ENCODE measurements around the gene GPR137. TPM values are rescaled to one million over a fixed set of nuclear protein-coding genes. Genes with fewer than 3 reads are reported as not detected.

GPR137 gene
- polyA plus RNA-seq, 3 donors, result 7.8 to 21.0 (median 9.3) TPM

DNA sequence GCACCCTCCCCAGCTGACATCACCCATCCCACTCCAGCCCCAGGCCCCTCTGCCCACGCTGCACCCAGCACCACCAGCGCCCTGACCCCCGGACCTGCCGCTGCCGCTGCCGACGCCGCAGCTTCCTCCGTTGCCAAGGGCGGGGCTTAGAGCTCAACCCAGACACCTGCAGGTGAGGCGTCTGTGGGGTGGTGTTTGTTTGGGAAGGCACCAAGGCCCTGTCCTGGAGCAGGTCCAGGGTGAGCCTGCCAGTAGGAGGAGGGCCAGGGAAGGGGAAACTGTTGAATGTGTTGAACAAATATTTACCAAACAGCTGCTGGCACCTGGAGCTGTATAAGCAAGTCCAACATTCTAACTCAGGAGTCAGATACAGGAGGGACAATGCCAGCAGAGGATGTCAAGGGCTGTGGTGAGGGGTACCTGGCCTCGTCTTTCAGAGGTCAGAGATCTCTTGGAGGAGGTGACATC is 48.1 kb upstream of the GPR137 start:
- Mint-ChIP-seq H3K27me3 (ENCODE audit: low read depth in 3 of 3) (peaks cover 10 to 21% (median 20%) of the 10 kb centered on the region in 3 donors), H3K9me3 (peaks cover 0 to 7% (median 2%) of the 10 kb centered on the region in 7 donors), H3K36me3 (peaks cover 15 to 20% of the 10 kb centered on the region in 2 donors), H3K4me1 (peaks cover 48% of the 10 kb centered on the region), H3K27ac (peak overlapping the region in 3 of 7 donors; percentile 50 to 52 (median 51)), H3K4me3 (no peak overlapping the region)
- H2AFZ ChIP-seq (ENCODE audit: insufficient read depth, low read depth, low read length, poor library complexity, severe bottlenecking), result no peak overlapping the region
- H3K4me1 ChIP-seq (ENCODE audit: control insufficient read depth in 1 of 2, insufficient read depth in 2 of 2, low read length in 2 of 2), result peaks cover 55 to 67% of the 10 kb centered on the region in 2 donors
- H3K79me2 ChIP-seq (ENCODE audit: insufficient read depth, low read length), result peaks cover 11% of the 10 kb centered on the region
- H3K4me2 ChIP-seq (replicated peaks; ENCODE audit: extremely low read depth, low read length, poor library complexity, severe bottlenecking), result no peak overlapping the region
- peaks cover 0 to 7% of the 10 kb centered on the region in 2 donors for H3K27me3 ChIP-seq (ENCODE audit: control insufficient read depth in 2 of 2, insufficient read depth in 2 of 2, low read length in 2 of 2)
- TF ChIP-seq, protein P1, sequence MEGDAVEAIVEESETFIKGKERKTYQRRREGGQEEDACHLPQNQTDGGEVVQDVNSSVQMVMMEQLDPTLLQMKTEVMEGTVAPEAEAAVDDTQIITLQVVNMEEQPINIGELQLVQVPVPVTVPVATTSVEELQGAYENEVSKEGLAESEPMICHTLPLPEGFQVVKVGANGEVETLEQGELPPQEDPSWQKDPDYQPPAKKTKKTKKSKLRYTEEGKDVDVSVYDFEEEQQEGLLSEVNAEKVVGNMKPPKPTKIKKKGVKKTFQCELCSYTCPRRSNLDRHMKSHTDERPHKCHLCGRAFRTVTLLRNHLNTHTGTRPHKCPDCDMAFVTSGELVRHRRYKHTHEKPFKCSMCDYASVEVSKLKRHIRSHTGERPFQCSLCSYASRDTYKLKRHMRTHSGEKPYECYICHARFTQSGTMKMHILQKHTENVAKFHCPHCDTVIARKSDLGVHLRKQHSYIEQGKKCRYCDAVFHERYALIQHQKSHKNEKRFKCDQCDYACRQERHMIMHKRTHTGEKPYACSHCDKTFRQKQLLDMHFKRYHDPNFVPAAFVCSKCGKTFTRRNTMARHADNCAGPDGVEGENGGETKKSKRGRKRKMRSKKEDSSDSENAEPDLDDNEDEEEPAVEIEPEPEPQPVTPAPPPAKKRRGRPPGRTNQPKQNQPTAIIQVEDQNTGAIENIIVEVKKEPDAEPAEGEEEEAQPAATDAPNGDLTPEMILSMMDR (IDR thresholded peaks at IDR 0.05), result no peak
- DNase-seq, result no peak
- H3K4me3 ChIP-seq (replicated peaks in 1 of 3; ENCODE audit: low read depth in 2 of 3, low read length in 3 of 3), result no peak overlapping the region
- intact Hi-C loops (cut with micrococcal nuclease), result no loop called here
- H3K36me3 ChIP-seq (replicated peaks in 1 of 2; ENCODE audit: control insufficient read depth in 1 of 2, insufficient read depth in 2 of 2, low read length in 2 of 2), result no peaks in the 10 kb centered on the region
- no peak overlapping the region for H3K27ac ChIP-seq (ENCODE audit: low read depth in 1 of 2, low read length in 2 of 2)
- 100% methylated on average over 1 of the region's 12 CpGs for WGBS (ENCODE audit: insufficient coverage)
- H3K9ac ChIP-seq (ENCODE audit: insufficient read depth, low read length, poor library complexity, severe bottlenecking), result no peak overlapping the region
- H4K20me1 ChIP-seq (ENCODE audit: insufficient read depth, low read length), result no peaks in the 10 kb centered on the region
- H3K9me3 ChIP-seq (replicated peaks in 1 of 2; ENCODE audit: control insufficient read depth in 1 of 2, insufficient read depth in 1 of 2, low read length in 2 of 2), result no peaks in the 10 kb centered on the region

DNA sequence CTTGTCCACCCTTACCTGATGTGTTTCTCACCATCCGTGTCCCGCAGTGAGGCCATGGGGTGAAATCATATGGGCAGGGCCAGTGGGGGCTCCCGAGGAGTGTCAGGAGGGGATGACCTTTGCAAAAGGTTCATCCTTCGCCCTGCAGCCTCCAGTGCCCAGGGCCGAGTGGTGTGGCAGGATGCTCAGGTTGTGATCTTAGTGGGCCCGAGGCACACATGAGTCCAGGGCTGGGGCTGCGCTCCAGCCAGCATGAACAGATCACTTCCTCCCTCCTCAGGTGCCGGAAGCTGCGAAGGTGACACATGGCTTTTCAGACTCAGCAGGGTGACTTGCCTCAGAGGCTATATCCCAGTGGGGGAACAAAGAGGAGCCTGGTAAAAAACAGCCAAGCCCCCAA is 47.6 kb upstream of the GPR137 start:
- Histone ChIP-seq H3K27ac (ENCODE audit: low read depth in 1 of 2, low read length in 2 of 2) (peak overlapping the region; percentile 96 to 100), H3K79me2 (ENCODE audit: insufficient read depth, low read length) (peaks cover 17% of the 10 kb centered on the region), H3K4me1 (ENCODE audit: control insufficient read depth in 1 of 2, insufficient read depth in 2 of 2, low read length in 2 of 2) (peaks cover 61 to 73% of the 10 kb centered on the region in 2 donors), H3K4me3 (replicated peaks in 1 of 3; ENCODE audit: low read depth in 2 of 3, low read length in 3 of 3) (peak overlapping the region in 1 of 3 experiments; percentile 14), H3K4me2 (replicated peaks; ENCODE audit: extremely low read depth, low read length, poor library complexity, severe bottlenecking) (no peak overlapping the region), H3K27me3 (ENCODE audit: control insufficient read depth in 2 of 2, insufficient read depth in 2 of 2, low read length in 2 of 2) (peaks cover 0 to 7% of the 10 kb centered on the region in 2 donors), H3K9ac (ENCODE audit: insufficient read depth, low read length, poor library complexity, severe bottlenecking) (no peak overlapping the region), H3K9me3 (replicated peaks in 1 of 2; ENCODE audit: control insufficient read depth in 1 of 2, insufficient read depth in 1 of 2, low read length in 2 of 2) (no peaks in the 10 kb centered on the region), H4K20me1 (ENCODE audit: insufficient read depth, low read length) (no peaks in the 10 kb centered on the region), H3K36me3 (replicated peaks in 1 of 2; ENCODE audit: control insufficient read depth in 1 of 2, insufficient read depth in 2 of 2, low read length in 2 of 2) (peaks cover under 1% of the 10 kb centered on the region in 2 donors), H2AFZ (ENCODE audit: insufficient read depth, low read depth, low read length, poor library complexity, severe bottlenecking) (no peak overlapping the region)
- 91% methylated on average over 6 of the region's 9 CpGs for WGBS (ENCODE audit: insufficient coverage)
- Mint-ChIP-seq H3K4me3 (no peak overlapping the region), H3K27ac (peak overlapping the region; percentile 51 to 100 (median 100)), H3K27me3 (ENCODE audit: low read depth in 3 of 3) (peaks cover 7 to 17% (median 17%) of the 10 kb centered on the region in 3 donors), H3K9me3 (peaks cover 0 to 4% (median under 1%) of the 10 kb centered on the region in 7 donors), H3K4me1 (peaks cover 54% of the 10 kb centered on the region), H3K36me3 (peaks cover 13 to 16% of the 10 kb centered on the region in 2 donors)
- intact Hi-C loops (cut with micrococcal nuclease), result no loop called here
- peak in 1 of 3 donors; percentile 58 for DNase-seq
- TF ChIP-seq, protein P1 (IDR thresholded peaks at IDR 0.05), result no peak
